Neural cell (in vitro differentiated cells): Measurements from ENCODE around the gene SHISA5. TPM values are rescaled to one million over a fixed set of nuclear protein-coding genes. Genes with fewer than 3 reads are reported as not detected.

Experiments used
- H2AFZ ChIP-seq: fragments of 200-600, 300-800 bp; sonication (generic), shearing (Covaris generic); 2 replicates; pipeline ENCODE4 v1.6.0; 2014; ENCODE audit warnings: low read depth, mild to moderate bottlenecking, antibody characterized with exemption, low read length, moderate library complexity
- H3F3A ChIP-seq: fragments of 200-600 bp; shearing (Covaris generic); 2 replicates; pipeline ENCODE4 v1.6.1; 2016; ENCODE audit warnings: mild to moderate bottlenecking, moderate library complexity, mixed read lengths, antibody characterized with exemption, low read length; ENCODE audit not compliant: insufficient read depth, poor library complexity, severe bottlenecking
- H3K27ac ChIP-seq: fragments of 200-600, 300-800 bp; sonication (generic), shearing (Covaris generic); 2 replicates; pipeline ENCODE4 v1.5.1; 2014; ENCODE audit warnings: mild to moderate bottlenecking, low read length, moderate library complexity
- H3K27me3 ChIP-seq: fragments of 300-800, 200-600 bp; sonication (generic), shearing (Covaris generic); 2 replicates; pipeline ENCODE4 v1.6.0; 2014; ENCODE audit warnings: mild to moderate bottlenecking, low read depth, low read length, moderate library complexity; ENCODE audit not compliant: insufficient read depth
- H3K36me3 ChIP-seq: fragments of 300-800, 200-600 bp; sonication (generic), shearing (Covaris generic); 2 replicates; pipeline ENCODE4 v1.5.1; 2014; ENCODE audit warnings: mild to moderate bottlenecking, antibody characterized with exemption, low read length, moderate library complexity; ENCODE audit not compliant: insufficient read depth
- H3K4me2 ChIP-seq: fragments of 300-800, 200-600 bp; sonication (generic), shearing (Covaris generic); 2 replicates; pipeline ENCODE4 v1.6.0; 2014; ENCODE audit warnings: mild to moderate bottlenecking, low read length
- H3K4me3 ChIP-seq: fragments of 300-800, 200-600 bp; sonication (generic), shearing (Covaris generic); 2 replicates; pipeline ENCODE4 v1.5.1; 2014; ENCODE audit warnings: mild to moderate bottlenecking, low read length, moderate library complexity
- H3K79me2 ChIP-seq: fragments of 200-600 bp; shearing (Covaris generic); replicated peaks from 2 replicates; pipeline ENCODE4 v1.6.0; 2014; ENCODE audit warnings: mild to moderate bottlenecking, low read length, moderate library complexity; ENCODE audit not compliant: insufficient read depth
- H3K9ac ChIP-seq: fragments of 300-800, 200-600 bp; sonication (generic), shearing (Covaris generic); 2 replicates; pipeline ENCODE4 v1.6.1; 2016; ENCODE audit warnings: mild to moderate bottlenecking, low read length, mixed read lengths
- H3K9me2 ChIP-seq: fragments of 200-600 bp; shearing (Covaris generic); 2 replicates; pipeline ENCODE4 v1.6.1; 2016; ENCODE audit warnings: mild to moderate bottlenecking, low read length, mixed read lengths; ENCODE audit not compliant: insufficient read depth
- H3K9me3 ChIP-seq: fragments of 200-600, 300-800 bp; sonication (generic), shearing (Covaris generic); 2 replicates; pipeline ENCODE4 v1.6.1; 2016; ENCODE audit warnings: mild to moderate bottlenecking, mixed run types, low read length, moderate library complexity, mixed read lengths
- H4K20me1 ChIP-seq: fragments of 200-600 bp; shearing (Covaris generic); 2 replicates; pipeline ENCODE4 v1.6.1; 2016; ENCODE audit warnings: mild to moderate bottlenecking, mixed run types; ENCODE audit not compliant: insufficient read depth
- CTCF ChIP-seq: fragments of 450-650 bp; IDR thresholded peaks from 2 replicates; pipeline ENCODE4 v1.5.1; 2014; ENCODE audit warnings: antibody characterized with exemption, mild to moderate bottlenecking, moderate library complexity; ENCODE audit not compliant: poor library complexity, severe bottlenecking
- EP300 ChIP-seq: fragments of 450-650 bp; conservative IDR thresholded peaks from 2 replicates; pipeline ENCODE4 v1.6.1; 2014; ENCODE audit warnings: antibody characterized with exemption, mild to moderate bottlenecking, moderate library complexity; ENCODE audit not compliant: poor library complexity, severe bottlenecking
- EZH2 ChIP-seq: fragments of 200-600, 300-800 bp; shearing (Covaris generic), sonication (generic); IDR thresholded peaks from 2 replicates; pipeline ENCODE4 v1.6.1; 2014; ENCODE audit warnings: antibody characterized with exemption, low read length, borderline replicate concordance, mild to moderate bottlenecking; ENCODE audit not compliant: insufficient read depth, poor library complexity, severe bottlenecking
- MXI1 ChIP-seq: fragments of 450-650 bp; conservative IDR thresholded peaks from 2 replicates; pipeline ENCODE4 v1.6.1; 2014; ENCODE audit warnings: antibody characterized with exemption, mild to moderate bottlenecking; ENCODE audit not compliant: poor library complexity, severe bottlenecking
- POLR2AphosphoS5 ChIP-seq: IDR thresholded peaks from 2 replicates; pipeline ENCODE4 v1.6.1; 2012
- RAD21 ChIP-seq: fragments of 450-650 bp; conservative IDR thresholded peaks from 2 replicates; pipeline ENCODE4 v1.6.1; 2014; ENCODE audit warnings: antibody characterized with exemption, mild to moderate bottlenecking, moderate library complexity
- REST ChIP-seq: IDR thresholded peaks from 2 replicates; pipeline ENCODE4 v1.6.1; 2012; ENCODE audit warnings: borderline replicate concordance
- SMC3 ChIP-seq: fragments of 450-650 bp; conservative IDR thresholded peaks from 2 replicates; pipeline ENCODE4 v1.6.1; 2014; ENCODE audit warnings: antibody characterized with exemption, mild to moderate bottlenecking, moderate library complexity; ENCODE audit not compliant: poor library complexity
- TAF1 ChIP-seq: IDR thresholded peaks from 2 replicates; pipeline ENCODE4 v1.6.1; 2012; ENCODE audit warnings: low read depth
- polyA plus RNA-seq: library from polyadenylated mRNA; depleted of rRNA; stranded (reverse); fragments of >200 nt; gene quantifications from 2 replicates; pipeline ENCODE4 v1.2.3, GENCODE V29; 2014

The SHISA5 gene
- polyA plus RNA-seq, 1 donor from 2014 or later, result 121 TPM

GRCh38 chr3:48502121-48502520 is 1.9 kb downstream of the SHISA5 start:
- H2AFZ ChIP-seq, result no peak overlapping the region
- H3F3A ChIP-seq, result no peaks in the 10 kb centered on the region
- no peak overlapping the region for H3K4me2 ChIP-seq
- H3K4me3 ChIP-seq, result no peak overlapping the region
- H3K27me3 ChIP-seq, result peaks cover 5% of the 10 kb centered on the region
- no peak overlapping the region for H3K9ac ChIP-seq
- no peaks in the 10 kb centered on the region for H4K20me1 ChIP-seq
- TF ChIP-seq CTCF, result no peak
- TF ChIP-seq REST, result no peak
- no peak for TF ChIP-seq SMC3
- TF ChIP-seq POLR2AphosphoS5, result no peak
- H3K9me3 ChIP-seq, result peaks cover 3% of the 10 kb centered on the region
- H3K27ac ChIP-seq, result no peak overlapping the region
- no peaks in the 10 kb centered on the region for H3K79me2 ChIP-seq
- H3K36me3 ChIP-seq, result no peaks in the 10 kb centered on the region
- H3K9me2 ChIP-seq, result no peaks in the 10 kb centered on the region

DNA sequence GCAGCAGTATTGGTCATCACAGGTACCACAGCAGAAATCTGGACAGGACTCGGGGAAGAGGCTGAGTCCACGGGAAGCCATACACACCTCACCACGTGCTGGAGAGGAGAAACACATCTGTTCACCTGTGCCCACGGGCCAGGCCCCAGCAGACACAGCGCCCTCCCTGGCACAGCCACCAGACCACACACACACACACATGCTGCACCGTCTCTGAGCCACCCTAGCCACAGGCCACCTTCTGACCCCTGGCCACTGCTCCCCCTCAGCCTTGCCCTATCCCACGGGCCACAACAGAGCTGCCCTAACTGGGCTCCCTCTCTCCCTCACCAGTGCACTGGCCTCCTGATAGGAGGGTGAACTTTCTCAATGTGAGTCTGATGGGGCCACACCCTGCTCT is 2.8 kb downstream of the SHISA5 start:
- no peaks in the 10 kb centered on the region for H3K36me3 ChIP-seq
- H3K27ac ChIP-seq, result no peak overlapping the region
- peaks cover 3% of the 10 kb centered on the region for H3K9me3 ChIP-seq
- peaks cover 5% of the 10 kb centered on the region for H3K27me3 ChIP-seq
- no peak overlapping the region for H3K9ac ChIP-seq
- no peak overlapping the region for H3K4me2 ChIP-seq
- H4K20me1 ChIP-seq, result no peaks in the 10 kb centered on the region
- H3K9me2 ChIP-seq, result no peaks in the 10 kb centered on the region
- no peak overlapping the region for H3K4me3 ChIP-seq
- H2AFZ ChIP-seq, result no peak overlapping the region
- TF ChIP-seq CTCF (no peak), RAD21 (no peak), SMC3 (no peak), MXI1 (no peak), TAF1 (no peak), POLR2AphosphoS5 (no peak), REST (no peak), EP300 (no peak), EZH2 (no peak)
- H3F3A ChIP-seq, result no peaks in the 10 kb centered on the region
- H3K79me2 ChIP-seq, result no peaks in the 10 kb centered on the region
